NCI-H1694 (cell line): Measurements from ENCODE around the gene NAALAD2.
"Not testable (repeated sequence)": the region's sequence is repeated elsewhere in the genome, so short reads cannot be mapped to it uniquely, and the experiment has no call there.

Source experiments
- DNase-seq: peaks from one replicate; lab custom pipeline; 2025; lab: John Stamatoyannopoulos, UW

NAALAD2 gene

GRCh38 chr11:90134478-90135003, at the start of gene NAALAD2:
Gene NAALAD2, plus strand, starts transcription at chr11:90134663. Its CDS starts 96 bp downstream, at chr11:90134759.
- no peak for DNase-seq

- not testable (repeated sequence) for DNase-seq
Observed at GRCh38 chr11:90085650-90086049, 48.8 kb upstream of the NAALAD2 start, which contains the start of gene UBTFL1. Gene UBTFL1, plus strand, starts transcription at chr11:90085950. Its CDS starts 0 bp downstream, at chr11:90085950.

DNA sequence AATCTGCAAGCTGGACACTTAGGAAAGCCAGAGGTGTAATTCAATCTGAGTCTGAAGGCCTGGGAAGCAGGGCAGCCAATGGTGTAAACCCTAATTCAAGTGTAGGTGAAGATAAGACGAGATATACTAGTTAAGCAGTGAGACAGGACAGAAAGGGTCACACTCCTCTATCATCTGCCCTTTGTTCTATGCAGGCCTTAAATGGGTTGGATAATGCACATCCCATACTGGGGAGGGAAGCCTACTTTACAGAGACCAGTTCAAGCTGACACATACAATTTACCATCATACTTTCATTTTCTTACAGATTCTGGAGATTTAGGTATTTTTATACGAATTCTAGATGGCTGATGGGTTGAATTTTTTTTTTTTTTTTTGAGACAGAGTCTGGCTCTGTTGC, 45.7 kb upstream of the NAALAD2 start:
- DNase-seq: not testable (repeated sequence)

GRCh38 chr11:90095230-90095924, 39.1 kb upstream of the NAALAD2 start:
- not testable (repeated sequence) for DNase-seq

- DNase-seq: not testable (repeated sequence)
Observed at GRCh38 chr11:90098261-90098660, 36.2 kb upstream of the NAALAD2 start.

DNA sequence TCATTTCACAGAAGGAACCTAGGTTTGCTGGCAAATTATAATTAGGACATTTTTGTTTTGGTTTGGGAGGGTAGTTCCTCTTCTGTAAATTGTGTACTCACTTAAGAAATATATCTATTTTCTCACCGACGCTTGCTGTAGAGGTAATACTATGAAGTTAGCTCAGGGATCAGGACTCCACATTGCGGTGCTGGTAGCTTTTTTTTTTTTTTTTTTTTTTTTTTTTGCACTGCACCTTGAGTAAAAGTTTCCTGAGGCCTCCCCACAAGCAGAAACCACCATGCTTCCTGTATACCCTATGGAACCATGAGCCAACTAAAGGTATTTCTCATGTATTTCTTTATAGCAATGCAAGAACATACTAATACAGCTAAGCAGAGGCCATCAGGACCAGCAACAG, 34.0 kb upstream of the NAALAD2 start:
- DNase-seq: no peak

DNA sequence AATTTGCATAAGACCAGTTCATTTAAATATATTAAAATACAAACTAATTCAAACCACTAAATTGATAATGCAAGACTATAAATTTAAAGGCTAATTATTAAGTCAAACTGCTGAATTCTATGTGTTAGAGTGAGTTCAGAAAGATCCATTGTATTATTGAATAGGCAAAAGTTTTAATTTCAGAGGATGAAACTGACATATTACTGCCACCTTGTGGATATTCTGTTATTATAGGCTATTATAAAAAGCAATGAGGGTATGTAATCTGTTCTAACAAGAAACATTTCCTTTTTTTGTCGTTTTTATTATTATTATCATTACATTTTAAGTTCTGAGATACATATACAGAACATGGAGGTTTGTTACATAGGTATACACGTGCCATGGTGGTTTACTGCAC, 20.9 kb upstream of the NAALAD2 start:
- no peak for DNase-seq

DNA sequence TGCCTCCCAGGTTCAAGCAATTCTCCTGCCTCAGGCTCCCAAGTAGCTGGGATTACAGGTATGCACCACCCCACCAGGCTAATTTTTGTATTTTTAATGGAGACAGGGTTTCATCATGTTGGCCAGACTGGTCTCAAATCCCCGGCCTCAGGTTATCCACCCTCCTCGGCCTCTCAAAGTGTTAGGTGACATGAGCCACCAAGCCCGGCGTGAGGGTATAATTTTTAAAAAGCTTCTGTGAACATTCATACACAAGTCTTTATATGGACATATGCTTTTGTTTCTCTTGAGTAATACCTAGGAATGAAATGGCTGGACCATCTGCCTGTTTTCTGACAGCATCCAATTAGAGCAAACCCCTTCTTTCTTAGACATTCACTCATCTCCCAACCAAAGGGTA, 14.3 kb upstream of the NAALAD2 start:
- DNase-seq: no peak

- no peak for DNase-seq
Observed at GRCh38 chr11:90124371-90124770, 10.1 kb upstream of the NAALAD2 start.

DNA sequence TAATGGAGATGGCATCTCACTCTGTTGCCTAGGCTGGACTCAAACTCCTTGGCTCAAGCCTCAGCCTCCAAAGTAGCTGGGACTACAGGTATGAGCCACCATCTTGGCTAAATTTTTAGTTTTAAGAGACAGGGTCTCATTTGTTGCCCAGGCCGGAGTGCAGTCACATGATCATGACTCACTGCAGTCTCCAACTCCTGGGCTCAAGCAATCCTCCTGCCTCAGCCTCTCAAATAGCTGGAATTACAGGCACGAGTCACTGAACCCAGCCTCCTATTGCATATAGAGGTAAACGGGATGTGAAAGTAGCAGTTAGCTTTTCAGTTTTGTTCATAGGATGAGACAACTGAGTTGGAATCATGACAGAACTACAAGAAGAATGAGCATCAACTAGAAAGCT, 9.5 kb upstream of the NAALAD2 start:
- no peak for DNase-seq

GRCh38 chr11:90133560-90134477, 644 bp upstream of the NAALAD2 start:
- no peak for DNase-seq

DNA sequence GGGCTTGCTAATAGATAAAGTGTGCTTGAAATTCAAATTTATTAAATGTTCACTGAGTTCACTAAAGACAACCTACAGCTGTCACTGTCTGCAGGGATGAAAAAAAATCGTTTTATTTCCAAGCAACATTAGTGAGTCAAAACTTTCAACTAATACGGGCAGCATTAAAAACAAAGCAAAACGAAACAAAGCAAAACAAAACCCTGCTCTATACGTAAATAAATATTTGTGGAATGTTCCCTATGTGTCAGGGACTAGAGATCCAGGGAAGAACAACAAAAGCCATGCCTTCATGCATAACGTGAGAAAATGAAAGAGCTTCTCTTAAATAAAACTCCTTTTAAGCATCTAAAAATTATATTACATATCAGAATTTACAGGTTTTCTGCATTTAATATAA, 553 bp downstream of the NAALAD2 start:
- no peak for DNase-seq

DNA sequence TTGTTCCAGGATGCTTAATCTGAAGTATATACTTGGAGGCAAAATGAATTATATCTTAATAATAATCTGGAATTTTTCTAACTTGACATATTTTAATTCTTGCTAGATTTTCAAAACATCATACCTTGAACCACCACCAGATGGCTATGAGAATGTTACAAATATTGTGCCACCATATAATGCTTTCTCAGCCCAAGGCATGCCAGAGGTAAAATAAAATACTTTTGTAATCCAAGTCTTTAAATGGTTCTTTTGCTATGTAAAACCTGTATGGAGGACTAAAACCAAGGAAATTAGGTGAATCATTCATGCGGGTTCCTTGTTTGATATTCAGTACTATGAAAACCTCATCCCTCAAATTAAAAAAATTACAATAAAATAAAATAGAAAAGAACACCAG, 14.4 kb downstream of the NAALAD2 start:
- no peak for DNase-seq

- DNase-seq: not testable (repeated sequence)
Observed at GRCh38 chr11:90166982-90167573, 32.6 kb downstream of the NAALAD2 start.

DNA sequence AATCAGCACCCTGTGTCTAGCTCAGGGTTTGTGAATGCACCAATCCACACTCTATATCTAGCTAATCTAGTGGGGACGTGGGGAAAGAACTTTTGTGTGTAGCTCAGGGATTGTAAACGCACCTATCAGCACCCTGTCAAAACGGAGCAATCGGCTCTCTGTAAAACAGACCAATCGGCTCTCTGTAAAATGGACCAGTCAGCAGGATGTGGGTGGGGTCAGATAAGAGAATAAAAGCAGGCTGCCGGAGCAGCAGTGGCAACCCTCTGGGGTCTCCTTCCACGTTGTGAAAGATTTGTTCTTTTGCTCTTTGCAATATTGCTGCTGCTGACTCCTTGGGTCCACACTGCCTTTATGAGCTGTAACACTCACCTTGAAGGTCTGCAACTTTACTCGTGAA, 33.2 kb downstream of the NAALAD2 start:
- not testable (repeated sequence) for DNase-seq

GRCh38 chr11:90168571-90168970, 34.1 kb downstream of the NAALAD2 start:
- DNase-seq: no peak

DNA sequence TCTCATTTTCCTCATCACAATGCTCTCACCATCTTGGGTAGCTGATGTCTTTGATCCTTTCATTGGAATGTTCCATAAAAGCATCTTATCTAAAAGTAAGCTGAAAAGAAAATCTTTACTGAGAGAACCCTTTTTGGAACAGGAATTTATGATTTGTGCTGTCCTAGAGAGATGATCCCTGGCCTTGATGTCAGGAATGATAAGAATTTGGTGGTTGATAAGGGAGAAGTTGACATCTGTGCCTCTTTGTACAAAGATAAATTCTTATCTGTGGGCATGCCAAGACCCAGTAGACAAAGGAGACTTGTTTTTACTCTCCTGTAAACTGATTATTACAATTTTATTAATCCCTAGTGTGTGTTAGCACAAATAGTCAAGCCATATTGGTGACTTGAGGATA, 36.9 kb downstream of the NAALAD2 start:
- DNase-seq: no peak

GRCh38 chr11:90176069-90176468, 41.6 kb downstream of the NAALAD2 start:
- DNase-seq: no peak

DNA sequence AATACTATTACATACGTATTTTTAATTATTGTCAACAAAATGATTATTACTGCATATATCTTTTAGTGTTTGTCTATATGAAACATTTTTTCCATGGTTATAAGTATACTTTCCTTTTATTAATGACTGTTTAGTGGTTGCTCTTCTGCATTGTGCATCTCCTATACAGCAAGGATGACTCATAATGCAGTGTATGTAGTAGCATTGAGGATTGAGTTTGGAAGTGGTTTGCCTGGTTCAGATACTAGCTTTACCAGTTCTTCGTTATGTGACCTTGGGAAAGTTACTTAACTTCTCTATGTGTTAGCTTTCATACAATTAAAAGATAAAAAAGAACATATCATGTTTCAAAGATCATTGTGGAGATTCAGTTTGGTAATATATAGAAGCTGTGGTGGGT, 44.3 kb downstream of the NAALAD2 start:
- DNase-seq: no peak

DNA sequence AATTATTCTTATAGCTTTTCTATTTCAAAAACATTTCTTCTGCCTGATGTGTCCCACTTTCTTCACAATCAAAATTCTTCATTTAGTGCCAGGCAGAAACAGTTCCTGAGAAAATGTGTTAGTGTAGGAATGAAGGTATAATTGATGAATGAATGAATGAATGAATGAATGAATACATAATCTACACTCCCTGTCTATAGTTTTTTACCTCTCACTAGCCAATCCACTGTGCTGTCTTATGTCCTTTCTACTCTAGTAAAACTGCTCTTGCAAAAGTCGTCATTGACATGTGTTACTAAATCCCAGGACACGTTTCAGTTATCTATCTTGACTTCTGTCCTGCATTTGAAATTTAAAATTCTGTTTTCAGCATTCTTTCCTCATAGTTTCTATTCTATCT, 45.5 kb downstream of the NAALAD2 start:
- no peak for DNase-seq

DNA sequence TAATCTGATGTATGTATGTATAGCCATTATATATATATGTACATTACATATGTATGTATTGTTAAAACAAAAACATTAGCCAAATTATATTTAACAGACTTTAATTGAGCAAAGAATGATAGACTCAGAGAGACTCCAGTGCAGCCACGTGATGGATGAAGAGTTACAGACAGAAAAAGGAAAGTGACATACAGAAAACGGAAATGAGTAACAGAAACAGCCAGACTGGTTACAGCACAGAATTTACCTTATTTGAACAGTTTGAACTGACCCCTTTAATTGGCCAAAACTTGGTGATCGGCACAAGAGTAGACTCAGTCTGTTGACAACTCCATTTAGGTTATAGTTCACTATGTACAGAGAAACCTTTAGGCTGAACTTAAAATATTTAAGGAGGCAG, 53.4 kb downstream of the NAALAD2 start:
- DNase-seq: no peak

GRCh38 chr11:90189011-90189410, 54.5 kb downstream of the NAALAD2 start:
- no peak for DNase-seq
